Mesenchymal stem cell (in vitro differentiated cells and primary cell): ENCODE results near the gene FUBP3.

Experiments
- DNase-seq: peaks from one replicate; pipeline ENCODE4 v3.0.0-alpha.2; 2013
- H2AFZ ChIP-seq: one replicate; pipeline ENCODE4 v1.6.1; 2013; ENCODE audit warnings: low read depth, mild to moderate bottlenecking, control low read depth, inconsistent platforms, low read length, moderate library complexity
- H2AK5ac ChIP-seq: 2 replicates; pipeline ENCODE4 v1.6.1; 2013; ENCODE audit warnings: low read length, moderate library complexity, mild to moderate bottlenecking, inconsistent platforms; ENCODE audit not compliant: severe bottlenecking
- H2BK120ac ChIP-seq: one replicate; pipeline ENCODE4 v1.6.1; 2013; ENCODE audit warnings: low read depth, mild to moderate bottlenecking, inconsistent platforms, low read length, moderate library complexity
- H2BK12ac ChIP-seq, 2 experiments: one replicate each; pipeline ENCODE4 v1.6.1; 2013; ENCODE audit warnings: inconsistent platforms in 2 of 2, low read length in 2 of 2, mild to moderate bottlenecking in 2 of 2, moderate library complexity in 2 of 2, control low read depth in 1 of 2
- H2BK15ac ChIP-seq: one replicate; pipeline ENCODE4 v1.6.1; 2013; ENCODE audit warnings: mild to moderate bottlenecking, low read depth, inconsistent platforms; ENCODE audit not compliant: poor library complexity, severe bottlenecking
- H2BK5ac ChIP-seq: 2 replicates; pipeline ENCODE4 v1.6.1; 2013; ENCODE audit warnings: low read depth, mild to moderate bottlenecking, low read length, control low read depth, inconsistent platforms; ENCODE audit not compliant: poor library complexity, severe bottlenecking
- H3K14ac ChIP-seq, 2 experiments: one replicate each; pipeline ENCODE4 v1.6.1; 2013; ENCODE audit warnings: inconsistent platforms in 2 of 2, low read length in 2 of 2, control low read depth in 1 of 2, mild to moderate bottlenecking in 1 of 2, moderate library complexity in 1 of 2
- H3K18ac ChIP-seq, 2 experiments: one replicate each; pipeline ENCODE4 v1.6.1; 2013; ENCODE audit warnings: inconsistent platforms in 2 of 2, low read length in 2 of 2, control low read depth in 1 of 2, low read depth in 1 of 2, mild to moderate bottlenecking in 1 of 2
- H3K23ac ChIP-seq, 2 experiments: one replicate each; pipeline ENCODE4 v1.6.1; 2013; ENCODE audit warnings: inconsistent platforms in 2 of 2, low read length in 2 of 2, mild to moderate bottlenecking in 2 of 2, moderate library complexity in 2 of 2, control low read depth in 1 of 2
- H3K27ac ChIP-seq: 2 replicates; pipeline ENCODE4 v1.5.1; 2013; ENCODE audit warnings: mild to moderate bottlenecking, moderate library complexity, low read length, control low read depth, inconsistent platforms; ENCODE audit not compliant: poor library complexity, severe bottlenecking
- H3K27me3 ChIP-seq, 2 experiments: 2 replicates each; pipeline versions ENCODE4 v1.6.1 to v1.7.0; 2013; ENCODE audit warnings: low read length in 2 of 2, mild to moderate bottlenecking in 2 of 2, moderate library complexity in 2 of 2, control low read depth in 1 of 2, inconsistent platforms in 1 of 2; ENCODE audit not compliant: control insufficient read depth in 1 of 2, insufficient read depth in 1 of 2
- H3K36me3 ChIP-seq, 2 experiments: 2 replicates each; pipeline versions ENCODE4 v1.6.1 to v1.7.0; 2013; ENCODE audit warnings: low read length in 2 of 2, control low read depth in 1 of 2, inconsistent platforms in 1 of 2, low read depth in 1 of 2, mild to moderate bottlenecking in 1 of 2; ENCODE audit not compliant: insufficient read depth in 2 of 2, control insufficient read depth in 1 of 2
- H3K4ac ChIP-seq, 2 experiments: one replicate each; pipeline ENCODE4 v1.6.1; 2013; ENCODE audit warnings: inconsistent platforms in 2 of 2, low read length in 2 of 2, mild to moderate bottlenecking in 2 of 2, moderate library complexity in 2 of 2, control low read depth in 1 of 2, low read depth in 1 of 2
- H3K4me1 ChIP-seq: 2 replicates; pipeline ENCODE4 v1.6.1; 2013; ENCODE audit warnings: low read depth, low read length, control low read depth; ENCODE audit not compliant: control insufficient read depth, insufficient read depth
- H3K4me2 ChIP-seq: 2 replicates; pipeline ENCODE4 v1.6.1; 2013; ENCODE audit warnings: low read length, mild to moderate bottlenecking, inconsistent platforms; ENCODE audit not compliant: poor library complexity, severe bottlenecking
- H3K4me3 ChIP-seq, 2 experiments: 2 replicates each; pipeline versions ENCODE4 v1.5.1 to v1.7.0; 2013; ENCODE audit warnings: low read length in 2 of 2, mild to moderate bottlenecking in 2 of 2, control low read depth in 1 of 2, low read depth in 1 of 2; ENCODE audit not compliant: insufficient read depth in 1 of 2
- H3K79me1 ChIP-seq: replicated peaks from 2 replicates; pipeline ENCODE4 v1.6.1; 2013; ENCODE audit warnings: mild to moderate bottlenecking, control low read depth, low read length, inconsistent platforms; ENCODE audit not compliant: poor library complexity, severe bottlenecking
- H3K9ac ChIP-seq: 2 replicates; pipeline ENCODE4 v1.7.0; 2013; ENCODE audit warnings: mild to moderate bottlenecking, low read length, moderate library complexity
- H3K9me3 ChIP-seq: 2 replicates; pipeline ENCODE4 v1.7.0; 2013; ENCODE audit warnings: mild to moderate bottlenecking, low read length; ENCODE audit not compliant: control insufficient read depth
- H4K8ac ChIP-seq: one replicate; pipeline ENCODE4 v1.6.1; 2013; ENCODE audit warnings: inconsistent platforms, mild to moderate bottlenecking, low read length, moderate library complexity
- H4K91ac ChIP-seq: one replicate; pipeline ENCODE4 v1.6.1; 2013; ENCODE audit warnings: mild to moderate bottlenecking, low read length, inconsistent platforms
- WGBS: methylation state at CpG from one replicate; pipeline ENCODE4 v1.1.7; 2013; ENCODE audit warnings: mixed read lengths; 5-methylcytosine and 5-hydroxymethylcytosine counted together

The FUBP3 gene

GRCh38 chr9:130624154-130624553 is 44.8 kb downstream of the FUBP3 start:
- Histone ChIP-seq H3K4me2 (no peak overlapping the region), H3K4me3 (no peak overlapping the region), H3K18ac (no peak overlapping the region), H3K9me3 (no peaks in the 10 kb centered on the region), H3K79me1 (peaks cover 25% of the 10 kb centered on the region), H2BK5ac (no peak overlapping the region), H3K4me1 (peaks cover 1% of the 10 kb centered on the region), H2BK15ac (no peak overlapping the region), H2BK120ac (no peak overlapping the region), H4K8ac (no peak overlapping the region), H3K4ac (no peak overlapping the region), H3K27me3 (no peaks in the 10 kb centered on the region), H2AFZ (no peak overlapping the region), H3K27ac (no peak overlapping the region), H3K14ac (no peak overlapping the region), H3K23ac (no peak overlapping the region), H2AK5ac (no peak overlapping the region), H3K9ac (no peak overlapping the region), H4K91ac (no peak overlapping the region), H3K36me3 (peaks cover 53 to 92% of the 10 kb centered on the region in 2 experiments), H2BK12ac (no peak overlapping the region)
- 90% methylated on average over 2 of the region's 4 CpGs for WGBS
- no peak for DNase-seq

- no peak overlapping the region for H2BK5ac ChIP-seq
- peak; percentile 19 for DNase-seq
- H3K23ac ChIP-seq = peak overlapping the region in 1 of 2 experiments; percentile 1
Observed at GRCh38 chr9:130626249-130626996, 47.0 kb downstream of the FUBP3 start.

GRCh38 chr9:130627051-130627450 is 47.7 kb downstream of the FUBP3 start:
- no peak for DNase-seq

More at GRCh38 chr9:130626249-130626996, 47.0 kb downstream of the FUBP3 start:
- Histone ChIP-seq H3K9me3 (no peaks in the 10 kb centered on the region), H3K4ac (no peak overlapping the region), H4K8ac (no peak overlapping the region), H3K4me2 (no peak overlapping the region), H3K4me1 (peaks cover 1% of the 10 kb centered on the region), H3K27me3 (no peaks in the 10 kb centered on the region), H2BK15ac (no peak overlapping the region), H3K79me1 (peaks cover 40% of the 10 kb centered on the region), H3K4me3 (no peak overlapping the region), H2BK120ac (no peak overlapping the region), H3K18ac (no peak overlapping the region), H3K27ac (no peak overlapping the region), H2AFZ (no peak overlapping the region), H3K36me3 (peaks cover 72 to 92% of the 10 kb centered on the region in 2 experiments), H3K14ac (no peak overlapping the region), H3K9ac (no peak overlapping the region), H2AK5ac (no peak overlapping the region), H2BK12ac (no peak overlapping the region), H4K91ac (no peak overlapping the region)
- WGBS = 89% methylated on average over 21 of the region's 21 CpGs

GRCh38 chr9:130627896-130628792 is 48.8 kb downstream of the FUBP3 start:
- Histone ChIP-seq H2BK5ac (no peak overlapping the region), H3K9ac (no peak overlapping the region), H3K14ac (no peak overlapping the region), H2AFZ (no peak overlapping the region), H3K23ac (no peak overlapping the region), H2AK5ac (no peak overlapping the region), H3K18ac (no peak overlapping the region), H3K27me3 (no peaks in the 10 kb centered on the region), H3K9me3 (no peaks in the 10 kb centered on the region), H2BK12ac (no peak overlapping the region), H3K4me2 (no peak overlapping the region), H4K8ac (no peak overlapping the region), H3K4me1 (peaks cover 1% of the 10 kb centered on the region), H3K27ac (no peak overlapping the region), H2BK15ac (no peak overlapping the region), H3K4me3 (no peak overlapping the region), H3K36me3 (peaks cover 89 to 97% of the 10 kb centered on the region in 2 experiments), H3K79me1 (peaks cover 42% of the 10 kb centered on the region), H3K4ac (no peak overlapping the region), H4K91ac (no peak overlapping the region), H2BK120ac (no peak overlapping the region)
- DNase-seq = no peak
- WGBS = 74% methylated on average over 23 of the region's 23 CpGs

More at GRCh38 chr9:130627051-130627450, 47.7 kb downstream of the FUBP3 start:
- Histone ChIP-seq H4K8ac (no peak overlapping the region), H3K36me3 (peaks cover 78 to 95% of the 10 kb centered on the region in 2 experiments), H3K14ac (no peak overlapping the region), H3K18ac (no peak overlapping the region), H2BK15ac (no peak overlapping the region), H2BK12ac (no peak overlapping the region), H2AK5ac (no peak overlapping the region), H3K4me3 (no peak overlapping the region), H3K27ac (no peak overlapping the region), H2BK5ac (no peak overlapping the region), H3K9me3 (no peaks in the 10 kb centered on the region), H2AFZ (no peak overlapping the region), H3K79me1 (peaks cover 40% of the 10 kb centered on the region), H3K27me3 (no peaks in the 10 kb centered on the region), H3K4me2 (no peak overlapping the region), H3K4me1 (peaks cover 1% of the 10 kb centered on the region), H3K4ac (no peak overlapping the region), H4K91ac (no peak overlapping the region), H3K9ac (no peak overlapping the region), H2BK120ac (no peak overlapping the region), H3K23ac (no peak overlapping the region)
- WGBS = 97% methylated on average over 7 of the region's 10 CpGs
